ENCODE data around the gene WNT6. TPM values are rescaled to one million over a fixed set of nuclear protein-coding genes. Genes with fewer than 3 reads are reported as not detected.

Gene WNT6
- total RNA-seq, 1 experiment from 2014 or later, result 1.4 TPM

- intact Hi-C loops (cut with micrococcal nuclease), result no loop called here
- no TSS peak for BruUV-seq (replicated peaks)
- Histone ChIP-seq H3K9ac (ENCODE audit: low read length) (no peak overlapping the region), H3K4me2 (ENCODE audit: low read length) (no peak overlapping the region), H3K9me3 (ENCODE audit: control insufficient read depth in 1 of 2, insufficient read depth in 1 of 2, low read depth in 1 of 2, low read length in 2 of 2) (no peaks in the 10 kb centered on the region), H3K4me3 (replicated peaks in 1 of 2; ENCODE audit: low read depth in 1 of 2, low read length in 2 of 2) (no peak overlapping the region), H3K9me2 (ENCODE audit: insufficient read depth) (no peaks in the 10 kb centered on the region), H4K20me1 (ENCODE audit: insufficient read depth) (no peaks in the 10 kb centered on the region), H2AFZ (ENCODE audit: low read depth, low read length, poor library complexity, severe bottlenecking) (no peak overlapping the region), H3K36me3 (ENCODE audit: control insufficient read depth in 1 of 2, insufficient read depth in 2 of 2, low read length in 2 of 2) (no peaks in the 10 kb centered on the region), H3K4me1 (ENCODE audit: control insufficient read depth in 1 of 2, insufficient read depth in 2 of 2, low read length in 2 of 2) (no peaks in the 10 kb centered on the region), H3K27me3 (ENCODE audit: insufficient read depth, low read length) (no peaks in the 10 kb centered on the region), H3K79me2 (ENCODE audit: insufficient read depth, low read length) (no peaks in the 10 kb centered on the region), H3K27ac (ENCODE audit: low read depth, low read length) (no peak overlapping the region)
- TF ChIP-seq EGR1 (IDR thresholded peaks at IDR 0.05; ENCODE audit: low read depth) (no peak), CBX3 (IDR thresholded peaks at IDR 0.05; ENCODE audit: low read depth) (no peak), JUND (IDR thresholded peaks at IDR 0.05) (no peak), RAD21 (IDR thresholded peaks at IDR 0.05; ENCODE audit: low read depth) (no peak), SIN3A (IDR thresholded peaks at IDR 0.05; ENCODE audit: low read depth) (no peak), POLR2AphosphoS5 (IDR thresholded peaks at IDR 0.05; ENCODE audit: low read depth, low read length) (no peak), YY1 (IDR thresholded peaks at IDR 0.05; ENCODE audit: extremely low read depth, insufficient replicate concordance, low read depth, low read length) (no peak)
- ATAC-seq (no peak), DNase-seq (ENCODE audit: low read depth, low spot score) (no peak)
- RAD21 ChIA-PET (ENCODE audit: low non-redundant PET in 1 of 2, low total read pairs in 2 of 2, uncharacterized antibody in 2 of 2, unreplicated experiment in 2 of 2), result no interaction called here
- CTCF ChIA-PET, result no interaction called here
- POLR2A ChIA-PET, result no interaction called here
These were observed 44.0 kb upstream of the WNT6 start for GRCh38 chr2:218815649-218816048.

- no TSS peak for BruUV-seq (replicated peaks)
- H3K27me3 ChIP-seq (ENCODE audit: insufficient read depth, low read length), result no peaks in the 10 kb centered on the region
- no peak for DNase-seq (ENCODE audit: low read depth, low spot score)
- H3K4me1 ChIP-seq (ENCODE audit: control insufficient read depth in 1 of 2, insufficient read depth in 2 of 2, low read length in 2 of 2), result no peaks in the 10 kb centered on the region
- ChIA-PET POLR2A (no interaction called here), CTCF (no interaction called here), RAD21 (ENCODE audit: low non-redundant PET in 1 of 2, low total read pairs in 2 of 2, uncharacterized antibody in 2 of 2, unreplicated experiment in 2 of 2) (no interaction called here)
- H3K9ac ChIP-seq (ENCODE audit: low read length), result no peak overlapping the region
- no peaks in the 10 kb centered on the region for H4K20me1 ChIP-seq (ENCODE audit: insufficient read depth)
- H3K27ac ChIP-seq (ENCODE audit: low read depth, low read length), result no peak overlapping the region
- H3K4me3 ChIP-seq (replicated peaks in 1 of 2; ENCODE audit: low read depth in 1 of 2, low read length in 2 of 2), result no peak overlapping the region
- no peak for ATAC-seq
- H3K79me2 ChIP-seq (ENCODE audit: insufficient read depth, low read length), result no peaks in the 10 kb centered on the region
- no peak overlapping the region for H3K4me2 ChIP-seq (ENCODE audit: low read length)
- no peaks in the 10 kb centered on the region for H3K9me2 ChIP-seq (ENCODE audit: insufficient read depth)
- no peaks in the 10 kb centered on the region for H3K9me3 ChIP-seq (ENCODE audit: control insufficient read depth in 1 of 2, insufficient read depth in 1 of 2, low read depth in 1 of 2, low read length in 2 of 2)
- no peaks in the 10 kb centered on the region for H3K36me3 ChIP-seq (ENCODE audit: control insufficient read depth in 1 of 2, insufficient read depth in 2 of 2, low read length in 2 of 2)
- H2AFZ ChIP-seq (ENCODE audit: low read depth, low read length, poor library complexity, severe bottlenecking), result no peak overlapping the region
- intact Hi-C loops (cut with micrococcal nuclease), result no loop called here
- TF ChIP-seq ZNF274 (IDR thresholded peaks at IDR 0.05; ENCODE audit: low read depth, low read length) (no peak), RAD21 (IDR thresholded peaks at IDR 0.05; ENCODE audit: low read depth) (no peak), ELF1 (IDR thresholded peaks at IDR 0.05; ENCODE audit: borderline replicate concordance, low read depth) (no peak), CTCF (IDR thresholded peaks at IDR 0.05 in 2 of 3, conservative IDR thresholded peaks at IDR 0.05 in 1 of 3; ENCODE audit: borderline replicate concordance in 1 of 3, insufficient read depth in 1 of 3, low read depth in 2 of 3, low read length in 2 of 3) (no peak), SRF (IDR thresholded peaks at IDR 0.05; ENCODE audit: low read depth) (no peak), MAX (IDR thresholded peaks at IDR 0.05) (no peak), CBX3 (IDR thresholded peaks at IDR 0.05; ENCODE audit: low read depth) (no peak), REST (IDR thresholded peaks at IDR 0.05; ENCODE audit: low read depth) (no peak), SP1 (IDR thresholded peaks at IDR 0.05; ENCODE audit: low read depth) (no peak)
These were observed 43.0 kb upstream of the WNT6 start for GRCh38 chr2:218816561-218817011.

Measured in HCT116 (cell line).